Chondrocyte (in vitro differentiated cells): ENCODE measurements around the gene DHRS11. TPM values are rescaled to one million over a fixed set of nuclear protein-coding genes. Genes with fewer than 3 reads are reported as not detected.

Source experiments
- DNase-seq: peaks from one replicate; pipeline ENCODE4 v3.0.0; 2021; ENCODE audit warnings: mixed read lengths, low spot score
- H3K27ac Mint-ChIP-seq: one replicate; pipeline ENCODE4 v1.8.0; 2021; ENCODE audit warnings: mild to moderate bottlenecking, moderate library complexity, mixed read lengths; ENCODE audit not compliant: unreplicated experiment
- H3K27me3 Mint-ChIP-seq: 2 replicates; pipeline ENCODE4 v1.8.0; 2021; ENCODE audit warnings: low read depth, mixed read lengths
- H3K36me3 Mint-ChIP-seq: 2 replicates; pipeline ENCODE4 v1.8.0; 2021; ENCODE audit warnings: low read depth, mixed read lengths
- H3K4me1 Mint-ChIP-seq: 2 replicates; pipeline ENCODE4 v1.8.0; 2021; ENCODE audit warnings: low read depth, mild to moderate bottlenecking, mixed read lengths
- H3K4me3 Mint-ChIP-seq: one replicate; pipeline ENCODE4 v1.8.0; 2021; ENCODE audit warnings: mild to moderate bottlenecking, moderate library complexity, mixed read lengths; ENCODE audit not compliant: unreplicated experiment
- H3K9me3 Mint-ChIP-seq: 2 replicates; pipeline ENCODE4 v1.8.0; 2021; ENCODE audit warnings: low read depth, mixed read lengths
- total RNA-seq: library from RNA; stranded (reverse); gene quantifications from 3 replicates; pipeline ENCODE4 v1.2.1, GENCODE V29; 2021
- TF ChIP-seq, protein P1 (sequence below): fragments of 200-600 bp; sonication (generic); IDR thresholded peaks from 2 replicates; pipeline ENCODE4 v1.5.0; 2021; ENCODE audit warnings: antibody characterized with exemption, mild to moderate bottlenecking, moderate library complexity

DHRS11 gene
- total RNA-seq, 1 donor from 2014 or later: 4.2 TPM

- Mint-ChIP-seq H3K4me1 (peaks cover 16% of the 10 kb centered on the region), H3K4me3 (no peak overlapping the region), H3K36me3 (peaks cover 2% of the 10 kb centered on the region), H3K27ac (no peak overlapping the region), H3K9me3 (no peaks in the 10 kb centered on the region), H3K27me3 (peaks cover 70% of the 10 kb centered on the region)
- TF ChIP-seq, protein P1, sequence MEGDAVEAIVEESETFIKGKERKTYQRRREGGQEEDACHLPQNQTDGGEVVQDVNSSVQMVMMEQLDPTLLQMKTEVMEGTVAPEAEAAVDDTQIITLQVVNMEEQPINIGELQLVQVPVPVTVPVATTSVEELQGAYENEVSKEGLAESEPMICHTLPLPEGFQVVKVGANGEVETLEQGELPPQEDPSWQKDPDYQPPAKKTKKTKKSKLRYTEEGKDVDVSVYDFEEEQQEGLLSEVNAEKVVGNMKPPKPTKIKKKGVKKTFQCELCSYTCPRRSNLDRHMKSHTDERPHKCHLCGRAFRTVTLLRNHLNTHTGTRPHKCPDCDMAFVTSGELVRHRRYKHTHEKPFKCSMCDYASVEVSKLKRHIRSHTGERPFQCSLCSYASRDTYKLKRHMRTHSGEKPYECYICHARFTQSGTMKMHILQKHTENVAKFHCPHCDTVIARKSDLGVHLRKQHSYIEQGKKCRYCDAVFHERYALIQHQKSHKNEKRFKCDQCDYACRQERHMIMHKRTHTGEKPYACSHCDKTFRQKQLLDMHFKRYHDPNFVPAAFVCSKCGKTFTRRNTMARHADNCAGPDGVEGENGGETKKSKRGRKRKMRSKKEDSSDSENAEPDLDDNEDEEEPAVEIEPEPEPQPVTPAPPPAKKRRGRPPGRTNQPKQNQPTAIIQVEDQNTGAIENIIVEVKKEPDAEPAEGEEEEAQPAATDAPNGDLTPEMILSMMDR: no peak
- no peak for DNase-seq
Observed at GRCh38 chr17:36645422-36645821, 53.7 kb downstream of the DHRS11 start.

DNA sequence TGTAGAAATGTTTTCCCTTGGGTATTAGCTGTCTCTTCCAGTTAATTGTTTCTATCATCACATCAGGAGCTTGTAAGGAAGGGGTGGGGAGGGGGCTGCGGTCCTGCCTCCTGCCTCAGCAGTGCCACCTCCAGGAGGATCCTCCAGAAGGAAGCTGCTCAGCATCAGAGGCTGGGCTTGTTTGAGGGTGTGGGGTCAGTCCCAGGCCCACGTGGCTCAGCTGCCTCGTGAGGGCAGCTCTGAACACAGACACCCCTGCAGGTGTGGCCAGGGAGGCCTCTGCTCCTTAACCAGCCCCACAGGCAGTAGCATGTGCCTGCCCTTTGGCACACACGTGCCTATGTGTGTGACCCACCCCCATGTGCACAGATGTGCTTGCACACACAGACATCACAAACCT, 56.0 kb downstream of the DHRS11 start:
- no peak for DNase-seq
- Mint-ChIP-seq H3K4me1 (peaks cover 3% of the 10 kb centered on the region), H3K36me3 (peaks cover 2% of the 10 kb centered on the region), H3K4me3 (no peak overlapping the region), H3K9me3 (no peaks in the 10 kb centered on the region), H3K27ac (no peak overlapping the region), H3K27me3 (peaks cover 70% of the 10 kb centered on the region)
- TF ChIP-seq, protein P1: no peak

DNA sequence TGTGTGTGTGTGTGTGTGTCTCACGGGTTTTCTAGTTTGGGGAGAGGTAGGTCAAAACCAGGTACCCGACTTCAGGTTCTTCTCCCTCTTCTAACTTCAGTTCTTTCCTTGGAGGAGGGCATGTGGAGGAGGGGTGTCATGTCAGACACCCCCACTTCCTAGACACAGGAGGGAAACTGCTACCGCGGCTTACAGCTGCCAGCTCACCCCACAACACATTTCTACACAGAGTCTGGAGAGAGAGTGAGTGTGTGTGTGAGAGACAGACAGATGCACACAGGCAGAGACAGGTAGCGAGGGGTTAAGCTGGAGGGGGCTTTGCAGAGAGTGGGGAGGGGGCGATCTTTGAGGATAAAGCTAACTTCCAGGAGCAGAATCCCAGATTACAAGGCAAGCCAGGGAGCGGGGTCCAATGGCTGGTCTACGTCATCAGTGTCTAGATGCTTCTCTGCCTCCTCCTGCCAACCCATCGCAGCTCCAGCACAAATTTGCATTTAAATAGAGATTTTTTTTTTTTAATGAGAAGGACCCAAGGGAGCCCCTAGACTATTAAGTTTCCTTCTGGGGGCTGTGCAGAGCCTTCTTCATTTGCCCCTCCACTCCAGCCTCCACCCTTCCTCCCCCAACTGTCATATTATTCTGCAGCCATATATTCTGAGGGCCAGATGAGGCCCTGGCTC, 58.6 kb downstream of the DHRS11 start:
- H3K36me3 Mint-ChIP-seq: peaks cover 2% of the 10 kb centered on the region
- TF ChIP-seq, protein P1: no peak
- DNase-seq: no peak
- no peak overlapping the region for H3K4me3 Mint-ChIP-seq
- peaks cover 58% of the 10 kb centered on the region for H3K27me3 Mint-ChIP-seq
- H3K4me1 Mint-ChIP-seq: no peaks in the 10 kb centered on the region
- no peak overlapping the region for H3K27ac Mint-ChIP-seq
- no peaks in the 10 kb centered on the region for H3K9me3 Mint-ChIP-seq

Other genes with a start within 250 kb of the DHRS11 start
- gene TBC1D3H, start 203.4 kb upstream of the DHRS11 start, total RNA-seq: not detected in 3 replicates
- gene ZNHIT3, start 105.2 kb upstream of the DHRS11 start, total RNA-seq: 24.7 to 25.9 TPM (median 25.2 TPM) in 3 replicates
- 51.5 to 75.6 TPM (median 52.6 TPM) in 3 replicates for gene MYO19, start 57.0 kb upstream of the DHRS11 start, total RNA-seq
- gene PIGW, start 56.9 kb upstream of the DHRS11 start, total RNA-seq: 10.5 to 15.4 TPM (median 11.0 TPM) in 3 replicates
- gene GGNBP2, start 47.0 kb upstream of the DHRS11 start, total RNA-seq: 62.7 to 70.8 TPM (median 68.2 TPM) in 3 replicates
- gene MRM1, start 9.7 kb downstream of the DHRS11 start, total RNA-seq: 2.5 to 3.9 TPM (median 2.6 TPM) in 3 replicates